ENCODE data around the gene IDH3G.

- TF ChIP-seq EZH2 (IDR thresholded peaks at IDR 0.05; ENCODE audit: borderline replicate concordance, insufficient read depth, low read depth, low read length, poor library complexity, severe bottlenecking) = no peak
- TF ChIP-seq CTCF (IDR thresholded peaks at IDR 0.05) = no peak
These were observed 18.7 kb downstream of the IDH3G start for GRCh38 chrX:153775293-153776119.
